ENCODE data around the gene TMC1.
"Not testable (repeated sequence)": the region's sequence is repeated elsewhere in the genome, so short reads cannot be mapped to it uniquely, and the experiment has no call there.

TMC1 gene

DNA sequence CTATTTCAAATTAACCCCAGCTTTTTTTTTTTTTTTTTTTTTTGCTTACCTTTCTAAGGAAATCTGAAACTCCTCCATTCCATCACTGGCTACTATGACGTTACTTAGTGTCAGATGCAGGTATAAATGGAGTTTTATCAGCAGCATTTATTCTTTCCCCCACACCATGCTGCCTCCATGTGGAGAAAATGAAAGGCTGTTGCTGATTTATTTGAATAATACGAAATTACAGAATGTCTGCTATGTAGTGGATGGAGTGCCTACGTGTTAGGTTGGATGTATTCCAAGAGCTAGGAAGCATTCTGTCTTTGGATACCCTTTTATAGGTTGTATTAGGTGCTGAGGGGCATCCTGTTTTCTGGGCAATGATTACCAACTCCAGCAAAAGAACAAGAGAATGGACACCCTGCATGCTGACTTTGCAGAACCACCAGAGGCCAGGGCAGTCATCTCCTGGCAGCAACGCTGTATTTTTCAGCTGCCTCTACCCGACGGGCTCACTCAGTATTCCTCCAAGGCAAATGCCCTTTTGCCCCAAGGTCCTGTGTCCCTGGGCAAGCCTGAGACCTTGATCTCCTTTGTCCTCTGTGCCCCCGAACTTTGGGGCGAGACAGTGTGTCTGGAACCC lies 232.0 kb downstream of the TMC1 start:
- DNase-seq (ENCODE audit: low read depth in 1 of 2, low spot score in 1 of 2) = no peak

DNA sequence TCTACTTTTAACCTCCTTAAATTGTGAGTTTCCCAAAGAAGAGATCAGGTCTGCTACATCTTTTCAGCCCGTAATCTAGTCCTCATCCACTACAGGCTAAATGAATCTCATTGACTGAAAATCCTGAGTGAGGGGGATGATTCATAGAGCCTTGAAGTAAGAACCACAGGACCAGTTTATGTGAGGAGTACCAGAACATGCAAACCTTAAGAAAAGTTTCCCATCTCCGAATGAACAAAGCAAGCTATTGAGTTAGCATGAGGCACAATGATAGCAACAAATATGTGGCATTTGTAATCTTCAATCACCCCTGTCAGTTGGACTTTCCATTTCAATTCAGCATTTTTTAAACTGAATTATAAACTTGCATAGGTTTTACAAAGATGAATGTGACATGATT lies 234.4 kb downstream of the TMC1 start:
- no peak for DNase-seq (ENCODE audit: low read depth in 1 of 2, low spot score in 1 of 2)

- no peak for DNase-seq (ENCODE audit: low read depth in 1 of 2, low spot score in 1 of 2)
These were observed 237.5 kb downstream of the TMC1 start for GRCh38 chr9:72758944-72759343.

GRCh38 chr9:72763022-72763421 lies 241.6 kb downstream of the TMC1 start:
- DNase-seq (ENCODE audit: low read depth in 1 of 2, low spot score in 1 of 2) = no peak

GRCh38 chr9:72769546-72769945 lies 248.1 kb downstream of the TMC1 start:
- DNase-seq (ENCODE audit: low read depth in 1 of 2, low spot score in 1 of 2) = no peak

GRCh38 chr9:72772661-72773060 lies 251.3 kb downstream of the TMC1 start:
- no peak for DNase-seq (ENCODE audit: low read depth in 1 of 2, low spot score in 1 of 2)

DNA sequence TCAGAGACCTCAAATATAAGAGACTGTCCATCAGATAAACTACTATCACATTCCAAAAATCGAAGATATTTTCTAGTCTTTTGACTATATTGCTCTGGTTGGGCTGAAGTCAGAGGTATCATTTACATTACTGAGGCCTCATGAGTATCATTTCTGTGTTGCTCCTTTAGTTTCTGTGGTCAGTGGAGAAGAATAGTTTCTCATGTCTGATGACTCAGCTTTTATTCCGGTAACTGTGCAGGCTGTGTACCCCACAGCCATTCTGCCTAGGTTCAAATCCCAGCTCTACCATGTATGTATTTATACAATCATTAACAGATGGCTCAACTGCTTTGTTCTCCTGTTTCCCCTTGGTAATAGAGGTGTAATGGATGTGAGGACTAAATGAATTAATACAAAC lies 252.2 kb downstream of the TMC1 start:
- no peak for DNase-seq (ENCODE audit: low read depth in 1 of 2, low spot score in 1 of 2)

GRCh38 chr9:72775570-72775969 lies 254.2 kb downstream of the TMC1 start:
- DNase-seq (ENCODE audit: low read depth in 1 of 2, low spot score in 1 of 2) = no peak

DNA sequence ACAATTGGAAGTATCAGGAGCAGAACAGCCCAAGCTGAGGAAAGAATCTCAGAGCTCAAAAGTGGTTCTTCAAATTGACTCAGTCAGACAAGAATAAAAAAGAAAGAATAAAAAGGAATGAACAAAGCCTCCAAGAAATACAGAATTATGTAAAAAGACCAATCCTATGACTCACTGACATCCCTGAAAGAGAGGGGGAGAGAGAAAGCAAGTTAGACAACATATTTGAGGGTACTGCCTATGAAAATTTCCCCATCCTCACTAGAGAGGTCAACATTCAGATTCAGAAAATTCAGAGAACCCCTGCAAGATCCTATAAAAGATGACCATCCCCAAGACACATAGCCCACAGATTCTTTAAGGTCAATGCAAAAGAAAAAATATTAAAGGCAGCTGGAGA lies 258.2 kb downstream of the TMC1 start:
- DNase-seq (ENCODE audit: low read depth in 1 of 2, low spot score in 1 of 2) = no peak

DNA sequence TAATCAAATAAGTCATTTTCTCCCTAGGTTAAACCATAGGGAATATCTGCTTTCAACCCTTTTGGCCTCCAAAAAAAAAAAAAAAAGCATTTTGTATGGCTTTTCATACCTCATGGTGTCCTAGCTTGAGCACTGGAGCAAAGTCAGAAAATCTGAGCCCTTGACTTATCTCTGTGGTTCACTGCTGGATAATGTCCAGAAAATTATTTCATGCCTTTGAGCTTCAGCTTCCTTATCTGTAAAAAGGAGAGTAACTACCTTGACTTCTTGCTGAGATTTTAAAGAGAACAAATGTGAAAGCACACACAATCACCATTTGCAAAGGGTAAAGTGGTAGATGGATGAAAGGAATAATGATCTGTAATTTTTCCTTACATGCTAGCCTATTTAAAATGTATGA lies 265.5 kb downstream of the TMC1 start:
- no peak for DNase-seq (ENCODE audit: low read depth in 1 of 2, low spot score in 1 of 2)

DNA sequence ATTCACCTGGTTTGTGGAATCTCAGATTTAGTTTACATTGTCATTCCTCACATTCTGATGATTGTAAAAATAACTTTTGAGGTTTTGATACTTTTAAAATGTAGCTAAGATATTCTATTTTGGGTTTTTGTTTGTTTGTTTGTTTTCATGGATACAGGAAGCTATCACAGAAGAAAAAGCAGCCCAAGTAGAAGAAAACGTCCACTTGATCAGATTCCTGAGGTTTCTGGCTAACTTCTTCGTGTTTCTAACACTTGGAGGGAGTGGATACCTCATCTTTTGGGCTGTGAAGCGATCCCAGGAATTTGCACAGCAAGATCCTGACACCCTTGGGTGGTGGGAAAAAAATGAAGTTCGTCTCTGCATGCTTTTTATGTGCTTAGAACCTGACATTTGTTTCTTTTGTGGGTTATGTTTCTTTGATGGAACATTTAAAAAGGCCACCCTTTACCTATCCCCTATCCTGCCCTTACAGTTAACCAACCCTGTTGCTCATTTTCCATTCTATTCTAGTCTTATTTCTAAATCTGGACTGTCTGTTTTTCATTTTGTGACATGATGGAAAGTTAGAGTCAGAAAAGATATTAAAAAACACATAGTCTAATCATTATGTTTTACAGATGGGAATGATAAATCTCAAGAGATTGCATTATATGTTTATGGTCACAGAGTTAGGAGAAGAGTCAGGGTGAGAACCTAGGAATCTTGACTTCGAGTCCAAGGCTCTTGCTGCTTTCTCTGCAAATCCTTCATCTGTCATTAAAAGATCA lies 267.7 kb downstream of the TMC1 start:
- no peak for DNase-seq (ENCODE audit: low read depth in 1 of 2, low spot score in 1 of 2)

- DNase-seq (ENCODE audit: low read depth in 1 of 2, low spot score in 1 of 2) = no peak
These were observed 268.5 kb downstream of the TMC1 start for GRCh38 chr9:72789885-72790284.

DNA sequence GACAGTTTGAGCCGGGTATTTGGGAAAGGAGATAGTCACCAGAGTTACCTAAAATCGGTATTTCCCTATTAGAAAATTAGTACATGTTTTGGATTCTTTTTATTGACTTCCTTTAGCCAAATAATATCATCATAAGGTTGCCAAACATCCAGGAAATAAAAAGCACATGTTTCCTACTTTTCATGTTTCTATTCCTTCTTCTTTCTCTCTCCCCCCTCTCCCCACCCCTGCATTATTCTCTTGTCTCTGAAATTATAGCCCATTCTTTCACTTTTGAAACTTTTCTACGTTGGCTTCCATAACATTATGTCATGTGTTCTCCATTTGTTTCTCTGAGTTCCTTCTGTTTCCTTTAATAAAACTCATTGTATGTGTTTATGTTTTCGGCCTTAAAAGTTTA lies 269.6 kb downstream of the TMC1 start:
- no peak for DNase-seq (ENCODE audit: low read depth in 1 of 2, low spot score in 1 of 2)

DNA sequence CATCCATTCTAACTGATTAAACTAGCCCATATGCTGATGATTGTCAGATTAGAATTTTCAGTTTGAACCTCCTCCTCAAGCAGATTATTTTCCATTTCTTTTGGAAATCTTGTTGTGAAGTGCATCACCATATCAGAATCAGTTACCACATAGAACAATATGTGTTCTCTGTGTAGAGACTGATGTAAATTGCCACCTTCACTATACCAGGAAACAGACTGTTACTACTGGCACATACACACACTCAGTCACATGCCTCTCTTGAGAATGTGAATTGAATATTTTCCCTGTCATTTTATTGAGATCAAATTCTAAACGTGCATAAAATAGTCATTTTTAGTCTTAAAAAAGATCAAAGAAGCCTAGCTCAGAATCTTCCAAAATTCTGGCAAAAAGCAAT lies 270.0 kb downstream of the TMC1 start:
- DNase-seq (ENCODE audit: low read depth in 1 of 2, low spot score in 1 of 2) = no peak

- no peak for DNase-seq (ENCODE audit: low read depth in 1 of 2, low spot score in 1 of 2)
These were observed 273.5 kb downstream of the TMC1 start for GRCh38 chr9:72794946-72795345.

GRCh38 chr9:72800328-72800994 lies 279.1 kb downstream of the TMC1 start:
- DNase-seq (ENCODE audit: low read depth in 1 of 2, low spot score in 1 of 2) = no peak

DNA sequence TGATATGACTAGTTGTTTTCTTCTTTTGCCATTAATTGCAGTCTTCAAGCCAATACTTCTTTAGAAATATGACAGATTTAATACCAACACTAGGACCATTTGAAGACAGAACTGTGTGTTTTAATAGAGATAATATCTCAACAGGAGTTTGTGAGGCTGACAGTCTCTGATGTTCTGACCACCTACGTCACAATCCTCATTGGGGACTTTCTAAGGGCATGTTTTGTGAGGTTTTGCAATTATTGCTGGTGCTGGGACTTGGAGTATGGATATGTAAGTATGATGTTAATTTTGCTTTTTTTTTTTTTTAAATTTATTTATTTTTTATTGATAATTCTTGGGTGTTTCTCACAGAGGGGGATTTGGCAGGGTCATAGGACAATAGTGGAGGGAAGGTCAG lies 283.8 kb downstream of the TMC1 start:
- no peak for DNase-seq (ENCODE audit: low read depth in 1 of 2, low spot score in 1 of 2)

DNA sequence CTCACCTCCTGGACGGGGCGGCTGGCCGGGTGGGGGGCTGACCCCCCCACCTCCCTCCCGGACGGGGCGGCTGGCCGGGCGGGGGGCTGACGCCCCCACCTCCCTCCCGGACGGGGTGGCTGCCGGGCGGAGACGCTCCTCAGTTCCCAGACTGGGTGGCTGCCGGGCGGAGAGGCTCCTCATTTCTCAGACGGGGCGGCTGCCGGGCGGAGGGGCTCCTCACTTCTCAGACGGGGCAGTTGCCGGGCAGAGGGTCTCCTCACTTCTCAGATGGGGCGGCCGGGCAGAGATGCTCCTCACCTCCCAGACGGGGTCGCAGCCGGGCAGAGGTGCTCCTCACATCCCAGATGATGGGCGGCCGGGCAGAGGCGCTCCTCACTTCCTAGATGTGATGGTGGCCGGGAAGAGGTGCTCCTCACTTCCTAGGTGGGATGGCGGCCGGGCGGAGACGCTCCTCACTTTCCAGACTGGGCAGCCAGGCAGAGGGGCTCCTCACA lies 285.0 kb downstream of the TMC1 start:
- not testable (repeated sequence) for DNase-seq (ENCODE audit: low read depth in 1 of 2, low spot score in 1 of 2)

DNA sequence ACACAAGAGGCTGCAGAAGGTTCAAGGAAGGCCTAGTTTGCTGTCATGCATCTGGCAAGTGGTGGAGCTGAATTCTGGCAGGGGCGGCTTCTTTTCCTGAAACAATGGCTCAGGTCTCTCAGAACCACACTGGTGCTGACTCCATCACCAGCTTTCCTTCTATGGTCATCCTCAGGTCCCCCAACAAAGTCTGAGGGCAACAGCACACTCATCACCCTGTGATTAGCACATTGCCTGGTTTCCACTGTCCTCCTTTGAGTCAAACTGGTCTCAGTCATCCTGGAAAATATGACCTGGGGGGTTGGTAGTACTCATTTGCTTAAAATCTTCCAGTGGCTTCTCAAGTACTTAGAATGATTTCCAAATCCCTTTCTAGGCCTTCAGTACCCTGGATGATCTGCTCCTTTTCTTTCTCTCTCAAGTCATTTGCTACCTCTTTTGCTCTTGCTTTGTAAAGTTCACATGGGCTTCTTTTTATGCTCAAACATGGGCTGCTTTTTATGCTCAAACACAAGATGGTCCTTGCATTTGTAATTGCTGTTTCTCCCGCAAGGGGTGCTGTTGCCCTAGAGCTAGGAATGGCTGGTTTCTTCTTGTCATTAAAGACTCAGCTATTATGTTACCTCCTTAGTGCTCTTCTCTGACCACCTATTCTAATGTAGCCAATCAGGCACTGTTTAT lies 286.5 kb downstream of the TMC1 start:
- no peak for DNase-seq (ENCODE audit: low read depth in 1 of 2, low spot score in 1 of 2)

GRCh38 chr9:72808446-72808768 lies 287.0 kb downstream of the TMC1 start:
- DNase-seq (ENCODE audit: low read depth in 1 of 2, low spot score in 1 of 2) = no peak

GRCh38 chr9:72809586-72809985 lies 288.2 kb downstream of the TMC1 start:
- DNase-seq (ENCODE audit: low read depth in 1 of 2, low spot score in 1 of 2) = no peak

DNA sequence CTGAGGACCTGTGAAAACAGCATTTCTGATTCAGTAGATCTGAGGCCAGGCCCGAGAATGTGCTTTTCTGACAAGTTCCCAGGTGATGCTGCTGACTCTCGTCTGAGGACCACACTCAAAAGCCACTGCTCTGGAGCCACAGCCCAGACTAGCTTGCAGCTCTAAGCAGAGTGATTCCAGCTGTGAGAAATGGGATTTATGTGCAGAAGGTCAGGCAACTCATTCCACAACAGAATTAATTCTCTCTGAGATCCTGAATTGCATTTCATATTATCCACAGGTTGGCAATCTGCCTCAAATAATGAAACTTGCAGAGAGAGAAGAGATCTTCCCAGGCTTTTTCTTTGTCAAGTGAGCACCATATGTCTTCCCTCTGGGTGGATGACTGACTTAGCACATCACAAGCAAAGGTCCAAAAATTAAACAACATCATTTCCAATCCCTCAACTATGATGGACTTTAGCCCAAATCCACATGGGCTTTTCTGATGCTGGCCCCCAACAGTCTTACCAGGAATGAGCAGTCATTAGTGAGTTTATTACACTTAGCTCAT lies 291.2 kb downstream of the TMC1 start:
- DNase-seq (ENCODE audit: low read depth in 1 of 2, low spot score in 1 of 2) = no peak

Data from activated T-helper 1 cell treated with anti-CD3 and anti-CD28 coated beads, Interleukin-2, amount 50 U/mL, for 16 hours (primary cell).